Thyroid gland (tissue), 4 donors: ENCODE data around the gene ADCY1. TPM values are rescaled to one million over a fixed set of nuclear protein-coding genes. Genes with fewer than 3 reads are reported as not detected.

Experiments used
- DNase-seq, 2 donors: peaks; one replicate each; pipeline ENCODE4 v3.0.0-alpha.2; 2019
- H3K27ac ChIP-seq, 3 donors: fragments of 200-600 bp; sonication (generic); 1 replicate in 2 of 3; 2 replicates in 1 of 3; pipeline ENCODE4 v1.5.1; 2016 to 2019; ENCODE audit warnings: mild to moderate bottlenecking in 1 of 3, moderate library complexity in 1 of 3
- H3K27me3 ChIP-seq: fragments of 200-600 bp; sonication (generic); one replicate; pipeline ENCODE4 v1.5.1; 2019
- H3K36me3 ChIP-seq, 2 donors: fragments of 200-600 bp; sonication (generic); one replicate each; pipeline ENCODE4 v1.5.1; 2016 to 2019
- H3K4me1 ChIP-seq, 2 donors: fragments of 200-600 bp; sonication (generic); one replicate each; pipeline ENCODE4 v1.5.1; 2017 to 2019
- H3K4me3 ChIP-seq, 3 donors: fragments of 200-600 bp; sonication (generic); replicated peaks in 1 of 3; 1 replicate in 2 of 3; 2 replicates in 1 of 3; pipeline ENCODE4 v1.5.1; 2016; ENCODE audit warnings: mild to moderate bottlenecking in 1 of 3
- H3K9me3 ChIP-seq: fragments of 200-600 bp; sonication (generic); one replicate; pipeline ENCODE4 v1.5.1; 2017
- CTCF ChIP-seq, 6 experiments: fragments of 200-600 bp in 3 of 6; fragments of 450-650 bp in 3 of 6; sonication (generic) in 3 of 6; IDR thresholded peaks; one replicate each; pipeline ENCODE4 v1.5.1; 2016 to 2019; ENCODE audit warnings: antibody characterized with exemption in 6 of 6, mild to moderate bottlenecking in 2 of 6, inconsistent platforms in 1 of 6, moderate library complexity in 1 of 6
- POLR2A ChIP-seq, 2 donors: fragments of 450-650 bp; IDR thresholded peaks; one replicate each; pipeline ENCODE4 v1.6.1; 2017; ENCODE audit warnings: antibody characterized with exemption in 2 of 2, mild to moderate bottlenecking in 2 of 2, moderate library complexity in 1 of 2
- WGBS, 2 donors: methylation state at CpG; one replicate each; pipeline ENCODE4 v1.1.5; 2017; 5-methylcytosine and 5-hydroxymethylcytosine counted together
- intact Hi-C: fragments of 100-400 bp; cut with DNase I; formaldehyde crosslinking; loops from one replicate; pipeline ENCODE4 v1.15.1; 2023
- total RNA-seq, 4 donors: library from RNA; depleted of rRNA; stranded (reverse); fragments of >200 nt; gene quantifications; one replicate each; pipeline ENCODE4 v1.2.3, GENCODE V29; 2016

The ADCY1 gene
- total RNA-seq, 4 donors from 2014 or later: 5.8 to 11.6 (median 7.7) TPM

- intact Hi-C loops: no loop called here
- Histone ChIP-seq H3K4me3 (no peak overlapping the region), H3K4me1 (no peaks in the 10 kb centered on the region), H3K27ac (no peak overlapping the region), H3K9me3 (no peaks in the 10 kb centered on the region), H3K27me3 (no peaks in the 10 kb centered on the region), H3K36me3 (no peaks in the 10 kb centered on the region)
- no peak for DNase-seq
- no peak for TF ChIP-seq POLR2A (IDR thresholded peaks at IDR 0.05)
- TF ChIP-seq CTCF (IDR thresholded peaks at IDR 0.05): no peak
- WGBS, 2 donors: 85 to 90% methylated on average over 13 to 14 of the region's 14 CpGs
Observed at GRCh38 chr7:45709168-45710042, 135.2 kb downstream of the ADCY1 start.

- Histone ChIP-seq H3K4me1 (no peaks in the 10 kb centered on the region), H3K4me3 (no peak overlapping the region), H3K27ac (no peak overlapping the region), H3K9me3 (no peaks in the 10 kb centered on the region), H3K36me3 (no peaks in the 10 kb centered on the region), H3K27me3 (no peaks in the 10 kb centered on the region)
- DNase-seq: no peak
- intact Hi-C loops: no loop called here
- WGBS, 2 donors: 90% methylated on average over 9 to 11 of the region's 13 CpGs
- TF ChIP-seq POLR2A (IDR thresholded peaks at IDR 0.05) (no peak), CTCF (IDR thresholded peaks at IDR 0.05) (no peak)
Observed at GRCh38 chr7:45710271-45711160, 136.3 kb downstream of the ADCY1 start.

GRCh38 chr7:45711161-45711490, 137.0 kb downstream of the ADCY1 start:
- H3K9me3 ChIP-seq: no peaks in the 10 kb centered on the region
- intact Hi-C loops: no loop called here
- 95 to 98% methylated on average over 5 of the region's 5 CpGs for WGBS, 2 donors

GRCh38 chr7:45712057-45712689, 138.0 kb downstream of the ADCY1 start:
- Histone ChIP-seq H3K27ac (no peak overlapping the region), H3K4me3 (no peak overlapping the region), H3K9me3 (no peaks in the 10 kb centered on the region), H3K4me1 (no peaks in the 10 kb centered on the region), H3K27me3 (no peaks in the 10 kb centered on the region), H3K36me3 (no peaks in the 10 kb centered on the region)
- TF ChIP-seq POLR2A (IDR thresholded peaks at IDR 0.05): no peak
- no peak for TF ChIP-seq CTCF (IDR thresholded peaks at IDR 0.05)
- DNase-seq: no peak
- 88 to 89% methylated on average over 2 of the region's 2 CpGs for WGBS, 2 donors
- intact Hi-C loops: no loop called here

More at GRCh38 chr7:45711161-45711490, 137.0 kb downstream of the ADCY1 start:
- no peaks in the 10 kb centered on the region for H3K27me3 ChIP-seq
- no peaks in the 10 kb centered on the region for H3K4me1 ChIP-seq
- DNase-seq: no peak
- H3K36me3 ChIP-seq: no peaks in the 10 kb centered on the region
- no peak overlapping the region for H3K4me3 ChIP-seq
- no peak for TF ChIP-seq POLR2A (IDR thresholded peaks at IDR 0.05)
- no peak for TF ChIP-seq CTCF (IDR thresholded peaks at IDR 0.05)
- no peak overlapping the region for H3K27ac ChIP-seq
